KOPT-K1 (cell line): ENCODE results near the gene NR1H4.
"Not testable (repeated sequence)": the region's sequence is repeated elsewhere in the genome, so short reads cannot be mapped to it uniquely, and the experiment has no call there.

Experiments
- H3K27ac ChIP-seq: fragments of 200-600 bp; sonication (generic); 2 replicates; pipeline ENCODE4 v1.5.1; 2016; ENCODE audit warnings: antibody characterized with exemption, mild to moderate bottlenecking, low read depth, low read length; ENCODE audit not compliant: poor library complexity, severe bottlenecking
- H3K36me3 ChIP-seq: fragments of 200-600 bp; sonication (generic); 2 replicates; pipeline ENCODE4 v1.5.1; 2017; ENCODE audit warnings: antibody characterized with exemption, mild to moderate bottlenecking, low read length, moderate library complexity; ENCODE audit not compliant: insufficient read depth
- H3K9me3 ChIP-seq: fragments of 200-600 bp; sonication (generic); 2 replicates; pipeline ENCODE4 v1.5.1; 2017; ENCODE audit warnings: antibody characterized with exemption, low read length, mild to moderate bottlenecking; ENCODE audit not compliant: insufficient read depth, poor library complexity, severe bottlenecking

Gene NR1H4

GRCh38 chr12:100601626-100602025 lies 128.0 kb downstream of the NR1H4 start:
- no peaks in the 10 kb centered on the region for H3K36me3 ChIP-seq
- no peak overlapping the region for H3K27ac ChIP-seq
- H3K9me3 ChIP-seq = no peaks in the 10 kb centered on the region

GRCh38 chr12:100602997-100603396 lies 129.3 kb downstream of the NR1H4 start:
- H3K36me3 ChIP-seq, H3K27ac ChIP-seq, H3K9me3 ChIP-seq: not testable (repeated sequence)

GRCh38 chr12:100608776-100609175 lies 135.1 kb downstream of the NR1H4 start:
- no peaks in the 10 kb centered on the region for H3K36me3 ChIP-seq
- H3K27ac ChIP-seq = no peak overlapping the region
- no peaks in the 10 kb centered on the region for H3K9me3 ChIP-seq

GRCh38 chr12:100610666-100611430 lies 137.2 kb downstream of the NR1H4 start:
- Histone ChIP-seq H3K9me3 (no peaks in the 10 kb centered on the region), H3K27ac (no peak overlapping the region), H3K36me3 (no peaks in the 10 kb centered on the region)

- Histone ChIP-seq H3K27ac (no peak overlapping the region), H3K9me3 (no peaks in the 10 kb centered on the region), H3K36me3 (no peaks in the 10 kb centered on the region)
Measured at GRCh38 chr12:100612606-100613005, 138.9 kb downstream of the NR1H4 start.
